Endothelial cell of umbilical vein (primary cell): Measurements from ENCODE around the gene TLE7. TPM values are rescaled to one million over a fixed set of nuclear protein-coding genes. Genes with fewer than 3 reads are reported as not detected.

Source experiments
- BruUV-seq: library from RNA; stranded (reverse); fragments of 400-500 nt; replicated peaks from 2 replicates; lab custom pipeline; 2021; lab: Mats Ljungman, UMichigan
- CTCF ChIA-PET: fragments of 300-600, 350-600 bp; sonication (Branson Sonifier 250); formaldehyde crosslinking; loops from one replicate; lab custom pipeline; 2021; ENCODE audit warnings: antibody characterized with exemption, inconsistent platforms; lab: Charles Lee
- POLR2A ChIA-PET: fragments of 300-600, 350-600 bp; sonication (Branson Sonifier 250); formaldehyde crosslinking; loops from one replicate; lab custom pipeline; 2021; ENCODE audit warnings: antibody characterized with exemption, inconsistent platforms; lab: Charles Lee
- DNase-seq: peaks from one replicate; pipeline ENCODE4 v3.0.0-alpha.2; 2011; ENCODE audit warnings: low read depth, low spot score
- FAIRE-seq: peaks from 2 replicates; lab custom pipeline; 2011; peaks lifted over from hg19 to GRCh38; lab: Jason Lieb, UNC
- H2AFZ ChIP-seq: 2 replicates; pipeline ENCODE4 v1.6.0; 2012; ENCODE audit warnings: low read depth, low read length, control low read depth, inconsistent platforms
- H3K27ac ChIP-seq: 2 replicates; pipeline ENCODE4 v1.5.1; 2011; ENCODE audit warnings: low read depth, mild to moderate bottlenecking, control low read depth, low read length, moderate library complexity; ENCODE audit not compliant: insufficient read depth
- H3K27me3 ChIP-seq, 2 experiments: 2 replicates each; pipeline versions ENCODE4 v1.6.0 to v1.6.1; 2011; ENCODE audit warnings: low read length in 2 of 2, mixed read lengths in 1 of 2; ENCODE audit not compliant: control insufficient read depth in 2 of 2, insufficient read depth in 2 of 2
- H3K36me3 ChIP-seq, 2 experiments: 2 replicates in 1 of 2; 3 replicates in 1 of 2; pipeline ENCODE4 v1.5.1; 2011; ENCODE audit warnings: low read length in 2 of 2, mild to moderate bottlenecking in 1 of 2, moderate library complexity in 1 of 2; ENCODE audit not compliant: control insufficient read depth in 2 of 2, insufficient read depth in 2 of 2; ENCODE audit errors: extremely low read depth in 1 of 2
- H3K4me1 ChIP-seq: 3 replicates; pipeline ENCODE4 v1.5.1; 2011; ENCODE audit warnings: mild to moderate bottlenecking, low read length; ENCODE audit not compliant: control insufficient read depth, insufficient read depth; ENCODE audit errors: extremely low read depth
- H3K4me2 ChIP-seq: 2 replicates; pipeline ENCODE4 v1.6.1; 2011; ENCODE audit warnings: low read length, control low read depth, mixed read lengths; ENCODE audit not compliant: insufficient read depth
- H3K4me3 ChIP-seq, 3 experiments: fragments of 200-600 bp in 1 of 3; sonication (generic), shearing (Covaris generic) in 1 of 3; replicated peaks in 1 of 3; 2 replicates each; pipeline ENCODE4 v1.5.1; 2011 to 2016; ENCODE audit warnings: control low read depth in 3 of 3, low read length in 3 of 3, mild to moderate bottlenecking in 2 of 3, inconsistent platforms in 1 of 3, low read depth in 1 of 3, moderate library complexity in 1 of 3; ENCODE audit not compliant: insufficient read depth in 1 of 3
- H3K79me2 ChIP-seq: 2 replicates; pipeline ENCODE4 v1.6.0; 2012; ENCODE audit warnings: low read length, inconsistent platforms; ENCODE audit not compliant: control insufficient read depth, insufficient read depth
- H3K9ac ChIP-seq: replicated peaks from 2 replicates; pipeline ENCODE3; 2011; ENCODE audit warnings: low read length, control low read depth; ENCODE audit not compliant: insufficient read depth; ENCODE audit errors: extremely low read depth
- H3K9me1 ChIP-seq: replicated peaks from 3 replicates; pipeline ENCODE4 v1.6.0; 2011; ENCODE audit warnings: mild to moderate bottlenecking, low read length; ENCODE audit not compliant: control insufficient read depth, insufficient read depth; ENCODE audit errors: extremely low read depth
- H3K9me3 ChIP-seq: replicated peaks from 2 replicates; pipeline ENCODE4 v1.5.1; 2012; ENCODE audit warnings: low read length, inconsistent platforms; ENCODE audit not compliant: control insufficient read depth, insufficient read depth
- H4K20me1 ChIP-seq: replicated peaks from 2 replicates; pipeline ENCODE3; 2011; ENCODE audit warnings: mild to moderate bottlenecking, low read length; ENCODE audit not compliant: control insufficient read depth, insufficient read depth; ENCODE audit errors: extremely low read depth
- CTCF ChIP-seq, 2 donors: IDR thresholded peaks; 1 replicate in 1 of 2; 2 replicates in 1 of 2; pipeline ENCODE4 v1.5.1; 2011; ENCODE audit warnings: low read length in 2 of 2, mild to moderate bottlenecking in 2 of 2, moderate library complexity in 2 of 2, control low read depth in 1 of 2, inconsistent platforms in 1 of 2, low read depth in 1 of 2; ENCODE audit not compliant: insufficient read depth in 1 of 2; ENCODE audit errors: extremely low read depth in 1 of 2
- EZH2 ChIP-seq: IDR thresholded peaks from 2 replicates; pipeline ENCODE4 v1.6.1; 2012; ENCODE audit warnings: borderline replicate concordance, low read depth, mild to moderate bottlenecking, moderate library complexity, low read length, inconsistent platforms; ENCODE audit not compliant: severe bottlenecking
- FOS ChIP-seq: IDR thresholded peaks from 2 replicates; pipeline ENCODE4 v1.6.1; 2011; ENCODE audit warnings: mild to moderate bottlenecking, low read length, moderate library complexity, borderline replicate concordance; ENCODE audit not compliant: insufficient read depth
- GATA2 ChIP-seq: IDR thresholded peaks from 2 replicates; pipeline ENCODE4 v1.7.0; 2011; ENCODE audit warnings: low read depth, mild to moderate bottlenecking, moderate library complexity, mixed read lengths, low read length; ENCODE audit not compliant: insufficient read length, insufficient read depth
- JUN ChIP-seq: IDR thresholded peaks from 2 replicates; pipeline ENCODE4 v1.6.1; 2011; ENCODE audit warnings: borderline replicate concordance, low read depth; ENCODE audit not compliant: insufficient read length, insufficient read depth
- MAX ChIP-seq: IDR thresholded peaks from 2 replicates; pipeline ENCODE4 v1.6.1; 2011; ENCODE audit not compliant: insufficient read depth, insufficient read length
- MYC ChIP-seq: IDR thresholded peaks from one replicate; pipeline ENCODE4 v1.6.1; 2011; ENCODE audit warnings: mild to moderate bottlenecking, low read depth, low read length
- POLR2A ChIP-seq: IDR thresholded peaks from 2 replicates; pipeline ENCODE4 v1.6.1; 2012; ENCODE audit warnings: low read depth, mild to moderate bottlenecking, control low read depth, low read length
- POLR2AphosphoS5 ChIP-seq: IDR thresholded peaks from 2 replicates; pipeline ENCODE4 v1.6.1; 2012; ENCODE audit warnings: low read depth, mild to moderate bottlenecking, control low read depth, low read length, moderate library complexity; ENCODE audit not compliant: insufficient read depth
- dilution Hi-C: fragments of 300-500 bp; cut with MboI; formaldehyde crosslinking; loops from one replicate; pipeline ENCODE4 v1.15.0; 2019; ENCODE audit warnings: low sequenced_read_pairs; ENCODE audit not compliant: extremely low pct_ligation_motif_present
- intact Hi-C: fragments of 100-400 bp; cut with micrococcal nuclease; formaldehyde crosslinking; loops from one replicate; pipeline ENCODE4 v1.10.0; 2022
- polyA plus RNA-seq, 4 experiments: library from polyadenylated mRNA; depleted of rRNA in 3 of 4; stranded (reverse) in 3 of 4; unstranded in 1 of 4; fragments of >200 nt; gene quantifications; 2 replicates each; pipeline versions ENCODE4 v1.2.1 to v1.2.3, GENCODE V29; 2011 to 2012; ENCODE audit warnings: missing spikeins in 1 of 4
- total RNA-seq: library from RNA; stranded (reverse); gene quantifications from 2 replicates; pipeline ENCODE4 v1.2.3, GENCODE V29; 2021

TLE7 gene
- total and polyA plus RNA-seq, 2 donors (not counting 3 experiments of a cell fraction or from before 2014, with no cell fraction given): not detected

GRCh38 chr16:71406316-71406715 is 35.5 kb downstream of the TLE7 start:
- no peak for TF ChIP-seq GATA2
- TF ChIP-seq JUN: no peak
- no peak for TF ChIP-seq MAX
- no peak for TF ChIP-seq MYC
- no peak for TF ChIP-seq POLR2AphosphoS5
- TF ChIP-seq FOS: no peak
- TF ChIP-seq CTCF (IDR thresholded peaks at IDR 0.05; ENCODE audit: extremely low read depth in 1 of 2, insufficient read depth in 1 of 2, low read depth in 1 of 2, low read length in 2 of 2): no peak
- no peak for TF ChIP-seq EZH2
- no peak for TF ChIP-seq POLR2A
- no peak overlapping the region for H3K4me2 ChIP-seq
- dilution Hi-C loops: no loop called here
- H2AFZ ChIP-seq: no peak overlapping the region
- H3K27me3 ChIP-seq: no peaks in the 10 kb centered on the region
- no peak overlapping the region for H3K9ac ChIP-seq
- no peaks in the 10 kb centered on the region for H3K9me3 ChIP-seq
- H3K4me1 ChIP-seq: no peaks in the 10 kb centered on the region
- no peak for DNase-seq
- BruUV-seq: no TSS peak
- H3K36me3 ChIP-seq: no peaks in the 10 kb centered on the region
- ChIA-PET CTCF (no interaction called here), POLR2A (no interaction called here)
- H3K79me2 ChIP-seq: no peaks in the 10 kb centered on the region
- no peaks in the 10 kb centered on the region for H3K9me1 ChIP-seq
- H3K27ac ChIP-seq: no peak overlapping the region
- no peak for FAIRE-seq
- H4K20me1 ChIP-seq: no peaks in the 10 kb centered on the region
- intact Hi-C loops: no loop called here
- H3K4me3 ChIP-seq: no peak overlapping the region
